C4-2B (cell line): ENCODE results near the gene NAB1.

Experiments used
- H3K27ac ChIP-seq: fragments of 450-650 bp; 2 replicates; pipeline ENCODE4 v1.5.1; 2017
- ZFX ChIP-seq: fragments of 450-650 bp; IDR thresholded peaks from 2 replicates; pipeline ENCODE4 v1.6.1; 2017
- TF ChIP-seq, protein P1 (sequence below): fragments of 450-650 bp; conservative IDR thresholded peaks from 2 replicates; pipeline ENCODE4 v1.5.1; 2017; ENCODE audit warnings: mild to moderate bottlenecking

Gene NAB1

DNA sequence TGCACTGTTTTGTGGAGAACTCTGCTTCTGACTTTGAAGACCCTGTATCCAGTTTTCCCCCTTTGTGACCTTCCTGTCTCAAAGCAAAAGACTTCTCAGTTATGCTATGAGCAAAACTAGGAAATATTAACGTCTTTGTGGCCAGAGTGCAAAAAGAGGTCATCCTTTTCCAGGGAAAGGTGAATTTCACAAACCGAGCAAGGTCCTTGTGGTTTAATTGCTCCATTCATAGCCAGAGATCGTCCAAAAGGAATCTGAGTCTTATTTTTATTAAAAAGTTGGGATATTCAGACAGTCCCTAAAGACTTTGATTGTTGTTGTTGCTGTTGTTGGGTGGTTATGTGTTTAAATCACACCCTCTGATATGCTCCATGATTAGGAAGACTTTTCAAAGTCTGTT lies 77.4 kb downstream of the NAB1 start:
- H3K27ac ChIP-seq, result no peak overlapping the region
- no peak for TF ChIP-seq ZFX
- TF ChIP-seq, protein P1, sequence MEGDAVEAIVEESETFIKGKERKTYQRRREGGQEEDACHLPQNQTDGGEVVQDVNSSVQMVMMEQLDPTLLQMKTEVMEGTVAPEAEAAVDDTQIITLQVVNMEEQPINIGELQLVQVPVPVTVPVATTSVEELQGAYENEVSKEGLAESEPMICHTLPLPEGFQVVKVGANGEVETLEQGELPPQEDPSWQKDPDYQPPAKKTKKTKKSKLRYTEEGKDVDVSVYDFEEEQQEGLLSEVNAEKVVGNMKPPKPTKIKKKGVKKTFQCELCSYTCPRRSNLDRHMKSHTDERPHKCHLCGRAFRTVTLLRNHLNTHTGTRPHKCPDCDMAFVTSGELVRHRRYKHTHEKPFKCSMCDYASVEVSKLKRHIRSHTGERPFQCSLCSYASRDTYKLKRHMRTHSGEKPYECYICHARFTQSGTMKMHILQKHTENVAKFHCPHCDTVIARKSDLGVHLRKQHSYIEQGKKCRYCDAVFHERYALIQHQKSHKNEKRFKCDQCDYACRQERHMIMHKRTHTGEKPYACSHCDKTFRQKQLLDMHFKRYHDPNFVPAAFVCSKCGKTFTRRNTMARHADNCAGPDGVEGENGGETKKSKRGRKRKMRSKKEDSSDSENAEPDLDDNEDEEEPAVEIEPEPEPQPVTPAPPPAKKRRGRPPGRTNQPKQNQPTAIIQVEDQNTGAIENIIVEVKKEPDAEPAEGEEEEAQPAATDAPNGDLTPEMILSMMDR, result no peak

DNA sequence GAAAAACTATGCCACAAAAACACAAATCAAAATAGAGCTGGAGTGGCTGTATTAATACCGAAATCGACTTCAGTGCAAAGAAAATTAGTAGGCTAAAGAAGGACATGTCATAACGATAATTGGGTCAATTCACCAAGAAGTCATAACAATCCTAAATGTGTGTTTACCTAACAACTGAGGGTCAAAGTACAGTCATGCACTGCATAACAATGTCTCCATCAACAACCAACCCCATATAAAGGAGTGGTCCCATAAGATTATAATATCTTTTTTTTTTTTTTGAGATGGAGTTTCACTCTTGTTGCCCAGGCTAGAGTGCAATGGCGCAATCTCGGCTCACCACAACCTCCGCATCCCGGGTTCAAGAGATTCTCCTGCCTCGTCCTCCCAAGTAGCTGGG lies 87.5 kb downstream of the NAB1 start:
- TF ChIP-seq ZFX, result no peak
- TF ChIP-seq, protein P1, result no peak
- no peak overlapping the region for H3K27ac ChIP-seq

DNA sequence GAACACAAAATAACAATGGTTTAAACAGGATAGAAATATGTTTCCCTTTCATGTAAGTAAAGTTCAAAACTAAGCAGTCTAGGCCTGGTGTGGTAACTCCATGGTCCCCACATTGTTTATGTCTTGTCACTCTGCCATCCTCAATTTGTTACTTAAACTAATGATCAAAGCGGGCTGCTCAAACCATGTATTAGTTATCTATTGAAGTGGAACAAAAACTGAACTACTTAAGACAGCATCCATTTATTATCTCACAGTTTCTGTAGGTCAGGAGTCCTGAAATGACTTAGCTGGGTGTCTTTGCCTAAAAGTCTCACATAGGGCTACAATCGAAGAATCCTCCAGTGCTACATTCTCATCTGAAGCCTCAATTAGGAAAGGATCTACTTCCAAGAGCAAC lies 91.6 kb downstream of the NAB1 start:
- no peak overlapping the region for H3K27ac ChIP-seq
- no peak for TF ChIP-seq ZFX
- TF ChIP-seq, protein P1, result no peak
